Cardiac muscle cell (in vitro differentiated cells and primary cell): ENCODE data around the gene BCKDHB. TPM values are rescaled to one million over a fixed set of nuclear protein-coding genes. Genes with fewer than 3 reads are reported as not detected.
A peak's percentile ranks its signal among the peaks of the same experiment; 100 is the strongest.

Experiments used
- DNase-seq, 2 donors: peaks; one replicate each; pipeline versions ENCODE4 v3.0.0 to v3.0.0-alpha.2; 2010 to 2017; ENCODE audit warnings: low read depth in 1 of 2, low spot score in 1 of 2
- H3K27ac ChIP-seq: fragments of 200-600 bp; sonication (generic); 2 replicates; pipeline ENCODE4 v1.5.1; 2016
- H3K27me3 ChIP-seq: fragments of 200-600 bp; sonication (generic); 2 replicates; pipeline ENCODE4 v1.6.0; 2016; ENCODE audit warnings: control low read depth
- H3K36me3 ChIP-seq: fragments of 200-600 bp; sonication (generic); 2 replicates; pipeline ENCODE4 v1.5.1; 2016; ENCODE audit warnings: control low read depth
- H3K4me1 ChIP-seq: fragments of 200-600 bp; sonication (generic); 2 replicates; pipeline ENCODE4 v1.8.1; 2017; ENCODE audit warnings: low read depth, mild to moderate bottlenecking, mixed run types
- H3K4me3 ChIP-seq: fragments of 200-600 bp; sonication (generic); 2 replicates; pipeline ENCODE4 v1.5.1; 2016; ENCODE audit warnings: mild to moderate bottlenecking
- H3K9me3 ChIP-seq: fragments of 200-600 bp; sonication (generic); 2 replicates; pipeline ENCODE4 v1.5.1; 2017; ENCODE audit warnings: low read depth, mild to moderate bottlenecking, control low read depth
- polyA plus RNA-seq: library from polyadenylated mRNA; unstranded; fragments of >200 nt; fragmentation: Nextera tagmentation; extraction: Ambion mirVana; gene quantifications from 2 replicates; pipeline ENCODE4 v1.2.1, GENCODE V29; 2016
- total RNA-seq: library from RNA; depleted of rRNA; stranded (reverse); fragments of >200 nt; gene quantifications from 2 replicates; pipeline ENCODE4 v1.2.3, GENCODE V29; 2016
- TF ChIP-seq, protein P1 (sequence below): IDR thresholded peaks from 2 replicates; pipeline ENCODE4 v1.5.1; 2012; ENCODE audit warnings: low read depth, mild to moderate bottlenecking, low read length

Gene BCKDHB
- total and polyA plus RNA-seq, 2 experiments from 2014 or later, result 27.8 to 37.4 TPM

DNA sequence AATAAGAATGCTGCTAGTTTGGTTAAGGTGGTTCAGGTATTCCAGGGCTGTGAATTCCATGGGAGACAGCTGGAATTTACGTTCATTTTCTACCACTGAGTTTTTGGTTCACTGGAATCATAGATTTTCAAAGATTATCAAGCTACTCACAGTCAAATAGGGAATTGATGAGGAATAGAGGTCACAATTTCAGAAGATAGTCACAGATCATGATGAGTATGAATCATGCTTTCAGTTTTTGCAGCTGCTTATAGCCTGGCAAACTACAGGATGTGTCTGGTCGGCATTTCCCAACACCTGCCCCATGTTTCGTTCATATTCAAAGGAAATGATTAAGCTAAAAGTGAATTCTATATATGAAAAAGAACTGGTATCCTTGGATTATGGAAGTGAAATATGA lies 58.7 kb downstream of the BCKDHB start:
- peak in 1 of 2 donors; percentile 33 for DNase-seq
- no peaks in the 10 kb centered on the region for H3K27me3 ChIP-seq
- TF ChIP-seq, protein P1, sequence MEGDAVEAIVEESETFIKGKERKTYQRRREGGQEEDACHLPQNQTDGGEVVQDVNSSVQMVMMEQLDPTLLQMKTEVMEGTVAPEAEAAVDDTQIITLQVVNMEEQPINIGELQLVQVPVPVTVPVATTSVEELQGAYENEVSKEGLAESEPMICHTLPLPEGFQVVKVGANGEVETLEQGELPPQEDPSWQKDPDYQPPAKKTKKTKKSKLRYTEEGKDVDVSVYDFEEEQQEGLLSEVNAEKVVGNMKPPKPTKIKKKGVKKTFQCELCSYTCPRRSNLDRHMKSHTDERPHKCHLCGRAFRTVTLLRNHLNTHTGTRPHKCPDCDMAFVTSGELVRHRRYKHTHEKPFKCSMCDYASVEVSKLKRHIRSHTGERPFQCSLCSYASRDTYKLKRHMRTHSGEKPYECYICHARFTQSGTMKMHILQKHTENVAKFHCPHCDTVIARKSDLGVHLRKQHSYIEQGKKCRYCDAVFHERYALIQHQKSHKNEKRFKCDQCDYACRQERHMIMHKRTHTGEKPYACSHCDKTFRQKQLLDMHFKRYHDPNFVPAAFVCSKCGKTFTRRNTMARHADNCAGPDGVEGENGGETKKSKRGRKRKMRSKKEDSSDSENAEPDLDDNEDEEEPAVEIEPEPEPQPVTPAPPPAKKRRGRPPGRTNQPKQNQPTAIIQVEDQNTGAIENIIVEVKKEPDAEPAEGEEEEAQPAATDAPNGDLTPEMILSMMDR, result no peak
- no peak overlapping the region for H3K27ac ChIP-seq
- no peak overlapping the region for H3K4me3 ChIP-seq
- H3K4me1 ChIP-seq, result peaks cover 20% of the 10 kb centered on the region
- H3K36me3 ChIP-seq, result no peaks in the 10 kb centered on the region
- no peaks in the 10 kb centered on the region for H3K9me3 ChIP-seq

DNA sequence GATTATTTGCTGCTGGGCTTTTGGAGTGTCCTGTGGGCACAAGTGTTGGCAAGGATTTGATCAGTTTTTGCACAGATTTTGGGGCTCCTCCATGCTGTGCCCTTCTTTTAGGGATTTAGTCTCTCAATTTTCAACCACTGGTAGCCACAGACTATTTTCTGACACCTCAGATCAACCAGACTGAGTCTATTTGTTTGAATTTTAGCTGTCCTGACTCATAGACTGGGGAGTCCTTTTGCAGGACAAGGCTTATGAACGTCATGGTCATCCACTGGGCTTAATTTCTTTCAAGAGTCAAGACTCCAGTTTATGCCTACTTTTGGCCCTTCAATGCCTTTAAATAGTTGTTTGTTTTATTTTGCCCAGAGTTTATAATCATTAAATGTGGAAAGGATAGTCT lies 59.3 kb downstream of the BCKDHB start:
- H3K36me3 ChIP-seq, result no peaks in the 10 kb centered on the region
- no peak for DNase-seq
- TF ChIP-seq, protein P1, result no peak
- no peaks in the 10 kb centered on the region for H3K9me3 ChIP-seq
- H3K4me1 ChIP-seq, result peaks cover 17% of the 10 kb centered on the region
- no peak overlapping the region for H3K27ac ChIP-seq
- H3K27me3 ChIP-seq, result no peaks in the 10 kb centered on the region
- H3K4me3 ChIP-seq, result no peak overlapping the region

DNA sequence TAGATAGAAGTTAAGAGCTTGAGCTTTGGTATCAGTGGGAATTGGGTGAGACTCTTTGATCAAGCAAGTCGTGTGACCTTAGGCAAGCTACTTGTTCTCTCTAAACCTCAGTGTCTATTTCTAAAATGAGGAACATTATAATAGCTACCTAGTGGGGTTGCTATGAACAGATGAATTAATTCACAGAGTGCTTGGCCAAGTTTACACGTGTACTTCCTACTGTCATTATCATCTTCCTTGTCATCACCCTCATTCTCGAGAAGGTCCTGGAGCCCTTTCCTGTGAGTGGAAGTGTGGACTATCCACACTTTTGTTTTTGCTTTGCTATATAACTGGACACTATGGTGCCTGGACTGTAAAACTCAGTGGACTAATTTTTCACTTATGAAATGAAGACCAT lies 64.0 kb downstream of the BCKDHB start:
- no peaks in the 10 kb centered on the region for H3K27me3 ChIP-seq
- H3K4me1 ChIP-seq, result no peaks in the 10 kb centered on the region
- H3K4me3 ChIP-seq, result no peak overlapping the region
- no peak overlapping the region for H3K27ac ChIP-seq
- DNase-seq, result no peak
- TF ChIP-seq, protein P1, result no peak
- no peaks in the 10 kb centered on the region for H3K36me3 ChIP-seq
- no peaks in the 10 kb centered on the region for H3K9me3 ChIP-seq

DNA sequence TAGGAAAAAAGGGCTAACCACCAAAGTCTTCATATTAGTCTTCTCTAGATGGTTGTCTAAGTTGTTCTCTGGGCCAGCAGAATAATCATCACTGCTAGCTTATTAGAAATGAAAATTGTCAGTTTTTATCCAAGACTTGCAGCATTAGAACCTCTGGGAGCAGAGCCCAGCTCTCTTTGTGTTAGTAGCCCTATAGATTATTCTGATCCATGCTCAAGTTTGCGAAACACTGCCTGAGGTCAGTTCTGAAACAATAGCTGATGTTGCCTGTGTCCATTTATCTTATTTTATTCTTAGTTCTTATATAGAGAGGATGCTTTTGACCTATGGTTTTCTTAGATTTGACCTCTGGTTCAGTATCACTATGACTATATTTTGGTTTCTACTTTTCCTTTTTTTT lies 66.9 kb downstream of the BCKDHB start:
- Histone ChIP-seq H3K9me3 (no peaks in the 10 kb centered on the region), H3K4me1 (no peaks in the 10 kb centered on the region), H3K27ac (no peak overlapping the region), H3K4me3 (no peak overlapping the region), H3K36me3 (no peaks in the 10 kb centered on the region), H3K27me3 (no peaks in the 10 kb centered on the region)
- DNase-seq, result peak in 1 of 2 donors; percentile 27
- TF ChIP-seq, protein P1, result no peak

DNA sequence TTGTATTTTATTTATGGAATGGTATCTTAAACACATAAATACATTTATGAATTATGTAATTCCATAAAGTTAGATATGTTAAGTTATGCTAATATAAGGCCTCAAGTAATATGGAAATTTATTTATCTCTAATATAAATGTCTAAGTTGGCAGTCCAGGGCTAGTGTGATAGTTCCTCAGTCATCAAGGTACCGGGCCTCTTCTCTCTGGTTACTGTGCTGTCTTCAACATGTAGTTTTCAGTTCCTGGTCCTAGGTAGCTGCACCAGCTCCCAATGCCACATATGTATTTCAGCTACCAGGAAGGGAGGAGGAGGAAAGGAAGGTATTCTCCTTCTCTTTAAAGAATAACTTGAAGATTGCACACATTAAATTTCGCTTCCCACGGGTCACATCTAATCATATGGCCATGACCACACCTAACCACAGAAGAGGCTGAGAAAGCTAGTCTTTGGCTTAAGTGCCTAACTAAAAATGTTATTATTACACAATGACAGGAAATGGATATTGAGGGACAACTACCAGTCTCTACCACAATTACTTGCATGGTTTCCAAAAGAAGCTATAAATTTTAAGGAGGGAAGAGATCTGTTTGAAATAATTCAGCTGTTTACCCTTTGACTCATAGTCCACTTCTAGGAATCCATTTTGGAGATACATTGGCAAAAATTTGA lies 68.6 kb downstream of the BCKDHB start:
- Histone ChIP-seq H3K9me3 (no peaks in the 10 kb centered on the region), H3K4me1 (no peaks in the 10 kb centered on the region), H3K27me3 (no peaks in the 10 kb centered on the region), H3K36me3 (no peaks in the 10 kb centered on the region), H3K27ac (no peak overlapping the region), H3K4me3 (no peak overlapping the region)
- peak in 1 of 2 donors; percentile 65 for DNase-seq
- TF ChIP-seq, protein P1, result no peak
